ENCODE results near the gene RTBDN.

RTBDN gene

DNA sequence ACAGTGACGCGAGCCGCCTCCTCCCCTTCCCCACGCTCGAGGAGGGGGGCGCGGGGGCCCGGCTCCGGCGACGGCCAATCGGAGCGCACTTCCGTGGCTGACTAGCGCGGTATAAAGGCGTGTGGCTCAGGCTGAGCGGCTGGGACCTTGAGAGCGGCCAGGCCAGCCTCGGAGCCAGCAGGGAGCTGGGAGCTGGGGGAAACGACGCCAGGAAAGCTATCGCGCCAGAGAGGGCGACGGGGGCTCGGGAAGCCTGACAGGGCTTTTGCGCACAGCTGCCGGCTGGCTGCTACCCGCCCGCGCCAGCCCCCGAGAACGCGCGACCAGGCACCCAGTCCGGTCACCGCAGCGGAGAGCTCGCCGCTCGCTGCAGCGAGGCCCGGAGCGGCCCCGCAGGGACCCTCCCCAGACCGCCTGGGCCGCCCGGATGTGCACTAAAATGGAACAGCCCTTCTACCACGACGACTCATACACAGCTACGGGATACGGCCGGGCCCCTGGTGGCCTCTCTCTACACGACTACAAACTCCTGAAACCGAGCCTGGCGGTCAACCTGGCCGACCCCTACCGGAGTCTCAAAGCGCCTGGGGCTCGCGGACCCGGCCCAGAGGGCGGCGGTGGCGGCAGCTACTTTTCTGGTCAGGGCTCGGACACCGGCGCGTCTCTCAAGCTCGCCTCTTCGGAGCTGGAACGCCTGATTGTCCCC lies 42.9 kb downstream of the RTBDN start, which contains the start of gene JUNB:
JUNB (plus strand) TSS at position 142 of the 706 bp plus-strand sequence; CDS start at position 428, 286 bp downstream.
- DNase-seq: peak; percentile 98

DNA sequence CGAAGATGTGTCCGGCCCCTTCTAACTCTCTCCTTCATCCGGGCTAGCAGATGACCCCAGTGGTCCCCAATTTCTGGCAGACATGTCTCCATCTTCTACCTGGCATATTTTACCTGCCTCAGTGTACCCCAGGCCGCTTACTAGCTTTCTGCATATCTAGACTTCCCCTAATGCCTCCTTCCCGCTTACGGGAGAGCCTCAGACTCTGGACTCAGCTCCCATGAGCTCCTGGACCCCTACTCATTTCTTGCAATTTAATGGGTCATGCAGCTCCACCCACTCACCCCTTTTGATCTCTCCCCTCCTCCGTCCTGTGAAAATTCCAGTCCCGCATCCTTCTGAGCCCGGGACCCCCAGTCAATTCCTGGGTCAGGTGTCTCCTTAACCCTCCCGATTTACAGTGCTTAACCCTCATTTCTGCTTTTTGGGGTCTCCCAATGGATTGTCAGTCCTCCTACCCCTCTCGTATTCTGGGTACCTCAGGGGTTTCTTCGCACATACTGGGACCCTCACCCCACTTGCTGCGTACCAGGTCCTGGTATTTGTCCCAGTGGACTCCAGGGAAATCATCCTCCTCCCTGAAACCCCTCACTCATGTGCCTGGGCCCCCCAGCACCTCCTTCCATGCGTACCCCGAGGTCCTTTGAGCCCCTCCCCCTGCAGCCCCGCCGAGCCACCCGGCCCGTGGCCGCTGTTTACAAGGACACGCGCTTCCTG lies 43.6 kb downstream of the RTBDN start:
- DNase-seq: no peak

DNA sequence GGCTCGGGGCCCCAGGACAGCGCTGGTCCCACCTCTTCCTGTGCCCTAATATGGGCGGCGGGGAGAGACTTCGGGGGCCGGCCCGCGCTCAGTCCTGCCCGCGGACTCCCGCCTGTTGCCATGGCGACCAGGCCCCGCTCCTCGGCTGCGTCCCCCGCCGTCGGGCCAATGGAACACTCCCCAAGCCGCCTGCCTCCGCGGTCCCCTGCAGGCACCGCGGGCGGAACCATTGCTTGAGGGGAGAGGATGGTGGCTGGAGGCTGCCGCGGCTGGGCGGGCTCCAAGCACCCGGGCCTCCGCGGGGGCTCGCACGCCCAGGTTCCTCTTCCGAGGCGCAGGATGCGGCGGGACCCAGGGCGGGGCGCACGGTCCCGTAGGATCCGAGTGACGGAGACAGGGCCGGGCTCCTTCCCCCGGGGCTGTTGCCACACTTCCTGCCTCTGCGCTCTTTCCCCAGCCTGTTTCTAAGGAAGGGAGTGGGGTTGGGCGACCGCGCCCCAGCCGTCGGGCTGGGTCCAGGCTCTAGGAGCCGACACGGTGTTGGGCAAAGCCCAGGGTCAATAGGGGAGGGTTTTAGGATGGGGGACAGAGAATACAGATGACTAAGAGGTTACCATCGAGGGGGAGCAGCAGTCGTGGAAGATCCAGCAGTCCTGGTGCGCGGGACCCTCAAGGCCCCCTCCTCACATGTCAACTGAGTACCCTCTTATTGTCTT lies 44.3 kb downstream of the RTBDN start:
- DNase-seq: peak; percentile 97

DNA sequence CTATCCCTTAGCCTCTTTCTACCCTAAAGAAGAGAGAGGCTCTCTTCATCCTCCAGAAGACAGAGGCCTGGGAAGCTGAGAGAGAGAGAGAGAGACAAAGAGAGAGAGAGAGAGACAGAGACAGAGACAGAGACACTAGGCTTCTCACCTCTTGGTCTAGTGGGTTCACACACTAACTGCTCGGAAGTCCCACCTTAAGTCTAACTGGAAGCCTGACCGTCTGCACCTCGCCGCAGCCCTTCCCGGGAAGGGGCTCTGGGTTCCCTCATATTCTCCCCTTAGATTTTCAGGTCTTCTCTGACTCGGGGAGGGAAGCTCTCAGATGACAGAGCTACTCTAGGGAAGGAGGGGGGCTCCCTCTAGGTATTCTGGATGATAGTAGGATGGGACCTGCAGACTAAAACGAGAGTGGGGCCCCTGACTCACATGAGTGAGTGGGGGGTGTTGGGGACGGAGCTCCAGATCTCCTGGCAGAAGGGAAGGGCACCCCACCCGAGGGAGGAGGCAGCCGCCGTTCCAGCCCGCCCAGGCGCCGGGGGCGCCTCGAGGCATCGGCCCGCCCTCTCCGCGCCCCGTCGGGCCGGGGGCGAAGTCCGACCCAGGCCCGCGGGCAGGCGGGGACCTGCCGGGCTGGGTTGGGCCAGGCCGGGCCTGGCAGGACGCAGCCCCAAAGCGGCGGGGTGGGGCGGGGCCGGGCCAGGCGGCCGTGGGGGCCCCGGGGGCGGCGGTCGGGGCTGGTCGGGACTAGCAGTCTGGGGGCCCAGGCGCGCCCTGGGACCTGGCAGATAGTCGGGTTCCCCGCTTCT lies 45.1 kb downstream of the RTBDN start:
- no peak for DNase-seq

DNA sequence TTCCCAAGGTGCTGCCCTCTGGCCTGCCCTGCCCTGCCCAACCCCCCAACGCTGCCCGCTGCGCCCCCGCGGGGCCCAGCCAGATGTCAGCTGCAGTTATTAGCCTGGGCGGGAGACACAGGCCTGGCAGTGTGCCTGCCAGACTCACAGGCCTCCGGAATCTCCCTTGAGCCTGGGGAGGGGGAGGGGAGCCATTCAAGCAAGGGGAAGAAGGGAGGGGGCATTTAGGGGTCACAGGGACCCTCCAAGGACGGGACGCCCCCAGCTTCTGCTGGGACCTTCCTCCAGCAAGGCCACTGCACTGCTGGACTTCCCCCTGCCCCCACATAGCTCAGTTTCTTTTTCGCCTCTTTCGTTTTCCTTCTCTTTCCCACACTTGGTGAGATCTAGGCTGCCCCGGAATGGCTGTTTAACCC lies 45.7 kb downstream of the RTBDN start:
- DNase-seq: peak; percentile 88

DNA sequence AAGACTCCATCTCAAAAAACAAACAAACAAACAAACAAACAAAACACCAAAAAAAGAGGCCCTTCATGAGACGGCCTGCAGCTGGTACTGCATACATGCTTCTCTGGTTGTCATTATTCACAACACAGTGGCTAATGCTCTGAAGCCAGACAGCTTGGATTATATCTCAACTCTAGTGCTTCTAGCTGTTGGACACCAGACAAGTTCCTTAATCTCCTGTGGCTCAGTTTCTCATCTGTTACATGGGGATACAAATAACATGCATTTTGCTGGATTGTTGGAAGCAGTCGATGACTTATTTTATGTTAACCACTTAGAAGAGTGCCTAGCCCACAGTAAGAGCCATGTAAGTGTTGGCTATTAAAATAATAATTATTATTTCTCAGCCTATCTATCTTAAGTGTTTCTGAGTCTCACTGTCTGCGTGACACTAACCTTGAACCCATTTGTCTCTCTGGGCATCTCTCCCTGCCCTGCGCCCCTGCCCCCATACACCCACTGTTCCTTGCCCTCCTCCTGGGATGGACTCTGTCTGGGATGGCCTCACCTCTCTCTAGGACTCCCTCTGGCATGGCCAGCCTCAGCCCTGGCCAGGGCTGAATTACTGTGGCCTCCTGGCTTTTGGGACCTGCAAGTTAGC lies 46.2 kb downstream of the RTBDN start:
- DNase-seq: no peak

DNA sequence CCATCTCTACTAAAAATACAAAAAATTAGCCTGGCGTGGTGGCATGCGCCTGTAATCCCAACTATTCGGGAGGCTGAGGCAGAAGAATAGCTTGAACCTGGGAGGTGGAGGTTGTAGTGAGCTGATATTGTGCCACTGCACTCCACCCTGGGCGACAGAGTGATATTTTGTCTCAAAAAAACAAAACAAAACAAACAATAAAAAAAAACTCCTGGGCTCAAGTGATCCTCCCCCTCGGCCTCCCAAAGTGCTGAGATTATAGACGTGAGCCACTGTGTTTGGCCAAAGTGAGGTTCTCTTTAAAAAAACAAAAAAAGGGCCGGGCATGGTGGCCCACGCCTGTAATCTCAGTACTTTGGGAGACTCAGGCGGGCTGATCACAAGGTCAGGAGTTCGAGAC lies 46.9 kb downstream of the RTBDN start:
- DNase-seq: no peak

DNA sequence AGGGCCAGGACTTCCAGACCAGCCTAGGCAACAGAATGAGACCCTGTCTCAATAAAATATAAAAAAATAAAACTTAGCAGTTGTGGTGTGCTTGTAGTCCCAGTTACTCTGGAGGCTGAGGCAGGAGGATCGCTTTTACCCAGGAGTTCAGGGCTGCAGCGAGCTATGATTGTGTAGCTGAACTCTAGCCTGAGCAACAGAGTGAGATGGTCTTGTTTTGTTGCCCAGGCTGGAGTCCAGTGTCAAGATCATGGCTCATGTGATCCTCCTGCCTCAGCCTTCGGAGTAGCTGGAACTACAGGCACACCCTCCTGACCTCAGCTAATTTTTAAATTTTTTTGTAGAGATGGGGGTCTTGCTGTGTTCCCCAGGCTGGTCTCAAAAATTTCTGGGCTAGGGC lies 47.4 kb downstream of the RTBDN start:
- DNase-seq: no peak

DNA sequence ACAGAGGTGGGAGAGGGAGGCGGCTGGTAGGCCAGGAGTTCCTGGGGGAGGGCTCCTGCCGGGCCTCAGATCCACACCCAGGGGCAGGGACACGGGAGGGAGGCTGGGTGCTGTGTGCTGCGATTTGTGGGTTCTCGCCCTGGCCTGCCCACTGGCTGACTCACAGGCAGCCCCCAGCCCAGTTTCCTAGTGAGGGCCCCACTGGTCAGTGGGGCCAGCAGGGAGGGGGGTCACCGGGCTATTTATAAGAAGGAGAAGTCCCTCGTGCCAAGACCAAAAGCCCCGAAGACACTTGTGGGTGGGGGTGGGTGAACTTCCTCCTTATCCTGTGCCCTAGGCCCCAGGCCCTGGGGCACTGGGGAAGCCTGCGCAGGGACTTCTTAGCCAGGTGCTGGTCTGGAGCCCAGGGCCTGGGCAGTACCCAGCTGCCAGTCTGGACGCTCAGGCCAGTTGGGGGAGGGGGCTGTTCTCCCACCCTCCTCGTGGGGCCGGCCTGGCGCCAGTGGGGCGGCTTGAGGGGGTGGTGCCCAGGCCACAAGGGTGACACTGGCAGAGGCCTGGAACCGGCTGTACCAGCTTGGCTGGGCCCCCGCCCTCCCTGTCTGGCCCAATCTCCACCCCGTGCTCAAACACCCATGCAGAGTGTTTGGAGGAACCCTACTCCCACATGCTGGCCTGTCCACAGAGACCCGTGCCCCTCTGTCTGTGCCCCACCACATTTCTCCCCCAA lies 48.1 kb downstream of the RTBDN start:
- no peak for DNase-seq

DNA sequence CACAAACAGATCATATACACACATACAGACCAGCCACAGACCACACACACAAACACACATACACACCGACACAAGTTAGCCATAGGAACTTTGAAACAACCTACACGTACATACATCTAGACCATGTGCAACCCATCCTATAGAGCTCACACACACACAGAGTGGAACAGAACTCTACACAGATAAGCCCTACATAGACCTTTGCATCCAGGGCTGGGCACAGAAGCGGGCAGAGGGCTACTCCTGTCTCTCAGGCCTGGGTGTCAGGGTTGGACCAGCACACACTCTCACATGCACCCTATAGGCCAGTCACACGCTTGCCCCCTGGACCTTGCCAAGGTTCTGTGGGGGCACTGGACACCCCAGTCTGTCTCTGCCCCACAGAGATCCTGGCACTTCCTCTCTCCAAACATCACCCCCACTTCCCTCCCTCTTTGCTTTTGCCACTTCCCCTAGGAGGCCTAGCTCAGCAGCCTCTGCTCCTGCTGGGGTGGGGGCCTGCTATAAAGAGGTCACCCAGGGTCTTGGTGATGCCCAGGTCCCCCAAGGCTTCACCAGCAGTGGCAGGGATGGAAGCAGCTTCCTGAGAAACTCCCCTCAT lies 48.8 kb downstream of the RTBDN start:
- no peak for DNase-seq

DNA sequence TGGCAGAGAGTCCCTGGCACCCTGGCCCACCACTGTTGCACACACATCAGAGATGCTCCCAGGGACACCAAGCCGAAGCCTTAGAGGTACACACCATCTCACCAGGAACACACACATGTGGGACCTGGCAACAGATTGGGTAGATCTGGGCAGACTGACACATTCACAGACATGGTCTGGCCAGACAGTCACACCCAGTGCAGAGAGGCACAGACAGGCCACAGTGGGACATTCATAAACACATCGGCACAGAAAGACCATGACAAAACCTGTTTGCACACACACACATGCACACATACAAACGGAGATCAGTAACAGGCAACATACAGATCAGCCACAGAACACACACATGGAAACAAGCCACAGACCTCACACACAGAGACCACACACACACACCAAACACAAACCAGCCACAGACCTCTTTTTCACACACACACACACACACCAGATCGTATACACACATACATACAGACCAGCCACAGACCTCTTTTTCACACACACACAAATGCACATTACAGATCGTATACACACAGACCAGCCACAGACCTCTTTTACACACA lies 49.4 kb downstream of the RTBDN start:
- DNase-seq: no peak

DNA sequence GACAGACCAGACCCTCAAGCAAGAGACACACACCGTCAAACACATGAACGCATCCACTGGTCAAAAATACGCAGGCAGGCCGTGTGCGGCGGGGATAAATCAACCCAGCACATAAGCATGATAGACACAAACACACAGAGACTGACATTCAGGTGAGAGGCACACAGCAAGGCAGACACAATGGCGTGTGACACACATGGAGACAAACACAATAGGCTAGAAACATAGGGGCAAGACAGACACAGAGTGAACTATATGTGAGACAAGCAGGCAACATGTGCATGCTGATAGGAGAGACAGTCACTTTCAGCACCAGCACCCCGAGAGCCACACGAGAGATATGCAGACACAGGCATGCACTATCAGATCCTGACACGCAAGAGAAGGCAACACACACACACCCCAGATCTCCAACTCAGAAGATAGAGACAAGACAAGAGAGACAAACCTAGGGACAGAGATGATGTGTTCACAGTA lies 49.9 kb downstream of the RTBDN start:
- DNase-seq: no peak

DNA sequence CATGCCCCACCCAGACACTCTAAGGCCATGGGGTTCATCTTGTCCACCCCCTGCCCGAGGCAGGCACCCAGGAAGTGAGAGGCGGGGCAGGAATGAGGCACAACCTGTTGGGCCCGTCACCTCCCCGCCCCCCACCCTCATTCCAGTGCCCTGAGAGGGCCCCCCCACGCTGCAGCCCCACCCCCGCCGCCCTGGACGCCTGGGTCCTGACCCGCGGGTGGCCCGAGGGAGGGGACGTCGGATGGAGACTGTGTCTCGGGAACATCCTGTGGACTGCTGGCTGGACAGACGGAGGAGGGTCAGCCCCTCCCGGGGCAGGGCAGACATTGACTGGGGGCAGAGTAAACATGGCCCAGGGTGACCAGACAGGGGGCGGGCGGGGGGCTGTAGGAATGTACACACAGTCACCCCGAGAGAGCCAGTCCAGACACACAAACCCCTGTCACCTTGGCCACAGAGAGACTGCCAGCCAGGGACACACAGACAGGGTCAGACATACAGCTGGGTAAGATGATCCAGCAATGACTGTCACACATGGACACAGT lies 50.5 kb downstream of the RTBDN start:
- DNase-seq: no peak

DNA sequence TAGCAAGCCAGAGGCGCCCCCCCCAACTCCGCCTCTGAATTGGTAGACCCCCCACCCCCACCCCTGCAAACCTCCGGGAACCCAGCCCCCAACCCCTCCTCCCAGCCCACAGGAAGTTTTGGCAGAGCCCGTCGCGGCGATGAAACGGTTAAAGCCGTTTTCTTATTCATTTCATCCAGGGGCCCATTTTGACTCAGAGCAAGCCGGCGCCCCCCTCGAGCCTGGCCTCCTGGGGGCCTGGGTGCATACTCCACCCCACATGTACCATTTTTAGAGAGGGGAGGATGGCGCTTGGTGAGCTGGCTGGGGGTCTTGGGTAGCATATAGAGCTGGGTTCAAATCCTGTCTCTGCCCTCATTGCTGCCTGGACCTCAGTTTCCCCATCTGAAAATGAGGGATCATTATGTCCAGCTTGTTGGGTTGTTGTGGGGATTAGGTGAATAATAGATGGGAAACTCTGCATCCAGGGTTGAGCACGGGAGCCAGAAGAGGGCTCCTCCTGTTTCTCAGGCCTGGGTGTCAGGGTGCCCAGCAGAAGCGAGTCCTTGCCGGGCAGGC lies 51.0 kb downstream of the RTBDN start:
- no peak for DNase-seq

DNA sequence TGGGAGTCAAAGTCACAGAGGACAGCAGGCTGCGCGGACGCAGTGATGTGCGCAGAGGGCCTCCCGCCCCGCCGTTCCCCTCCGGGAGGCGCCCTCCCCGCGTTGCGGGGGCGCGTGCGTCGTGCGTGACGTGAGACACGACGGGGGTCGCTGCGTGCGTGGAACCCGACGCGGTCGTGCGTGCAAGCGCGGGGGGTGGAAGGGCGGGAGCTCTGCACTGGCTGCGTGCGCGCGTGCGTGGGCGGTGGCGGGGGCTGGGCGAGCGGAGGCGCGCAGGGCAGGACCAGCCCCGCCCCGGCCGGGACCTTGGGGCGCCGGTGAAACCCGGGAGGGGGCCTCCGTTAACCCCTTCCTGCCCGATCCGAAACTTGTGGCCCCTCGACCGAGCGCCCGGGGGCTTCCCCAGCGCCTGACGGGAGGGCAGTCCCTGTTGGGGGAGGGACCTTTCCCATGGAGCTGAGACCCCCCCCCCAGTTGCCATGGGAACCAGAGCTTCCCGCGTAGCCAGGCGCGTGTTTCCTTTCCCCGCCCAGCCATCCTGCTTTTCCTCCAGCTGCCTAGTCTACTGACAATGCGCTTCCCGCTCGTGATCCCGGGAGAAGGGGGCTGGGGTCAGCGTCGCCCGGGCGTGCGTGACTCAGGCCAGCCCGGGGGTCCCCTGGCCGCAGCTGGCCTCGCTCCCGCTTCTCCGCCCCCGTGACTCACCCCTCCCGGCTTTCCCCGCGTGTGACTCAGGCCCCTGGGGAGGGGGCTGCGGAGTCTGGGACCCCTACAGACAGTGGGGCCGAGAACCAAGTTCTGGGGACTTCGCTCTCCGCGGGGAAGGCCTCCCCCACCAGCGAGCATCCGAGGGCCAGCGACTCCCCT lies 51.7 kb downstream of the RTBDN start:
- peak; percentile 91 for DNase-seq

DNA sequence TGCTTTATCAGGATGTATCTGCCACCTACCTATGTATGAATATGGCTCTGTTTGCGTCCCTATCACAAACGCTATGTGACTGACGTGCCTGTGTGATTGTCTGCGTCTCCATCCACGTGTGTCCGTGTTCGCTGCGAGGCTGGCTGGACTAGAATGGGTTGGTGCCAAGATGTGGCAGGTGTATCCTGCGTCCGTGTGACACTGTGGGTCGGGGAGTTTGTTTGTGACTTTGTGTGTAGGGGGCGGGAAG lies 52.3 kb downstream of the RTBDN start:
- DNase-seq: peak; percentile 53

DNA sequence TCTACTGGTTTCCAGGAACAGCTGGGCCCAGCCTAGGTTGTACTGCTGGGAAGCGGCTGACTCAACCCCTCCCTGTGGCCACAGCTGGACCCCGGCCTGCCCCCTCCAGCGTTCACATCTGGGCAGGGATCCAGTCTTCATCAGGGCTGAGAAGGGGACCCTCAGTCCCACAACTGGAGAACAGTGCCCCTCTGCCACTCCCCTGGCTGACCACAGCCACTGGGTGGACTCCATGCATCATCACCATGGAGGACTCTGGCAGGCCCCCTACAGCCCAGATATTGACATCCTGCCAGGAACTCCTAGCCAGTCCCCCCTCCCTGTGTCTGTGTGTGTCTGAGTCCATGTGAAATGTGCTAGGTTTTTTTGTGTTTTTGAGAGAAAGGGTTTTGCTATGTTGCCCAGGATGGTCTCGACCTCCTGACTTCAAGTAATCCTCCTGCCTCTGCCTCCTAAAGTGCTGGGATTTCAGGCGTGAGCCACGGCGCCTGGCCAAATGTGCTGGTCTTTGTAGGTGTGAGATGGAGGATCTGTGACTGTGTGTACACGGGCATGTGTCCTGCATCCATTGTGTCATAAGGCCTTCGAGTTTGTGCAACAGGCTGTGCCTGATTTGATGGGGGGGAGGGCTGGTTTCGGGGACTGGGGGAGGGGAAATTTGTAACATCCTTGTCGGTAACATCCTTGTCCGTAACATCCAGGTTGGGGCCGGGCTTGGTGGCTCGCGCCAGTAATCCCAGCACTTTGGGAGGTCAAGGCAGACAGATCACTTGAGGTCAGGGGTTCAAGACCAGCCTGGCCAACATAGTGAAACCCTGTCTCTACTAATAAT lies 55.0 kb downstream of the RTBDN start:
- peak; percentile 94 for DNase-seq

DNA sequence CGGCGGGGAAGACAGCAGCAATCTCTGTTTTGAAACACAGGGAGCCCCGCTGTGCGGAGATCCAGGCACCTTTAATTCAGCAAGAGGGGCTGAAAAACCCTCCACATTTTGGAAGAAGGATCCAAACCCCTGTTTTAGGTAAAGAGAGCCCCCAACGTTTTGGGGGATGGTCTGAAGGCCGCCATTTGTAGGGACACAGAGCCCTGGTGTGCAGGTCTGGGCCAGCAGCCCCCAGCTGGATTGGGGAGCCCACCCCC lies 55.5 kb downstream of the RTBDN start:
- no peak for DNase-seq
